ENCODE data around the gene FAHD2B. TPM values are rescaled to one million over a fixed set of nuclear protein-coding genes. Genes with fewer than 3 reads are reported as not detected.

Gene FAHD2B
- total RNA-seq, 4 donors from 2014 or later, result 1.8 to 7.1 (median 4.2) TPM; not detected in 1

Small RNA genes within 50 kb of the gene (small RNA-seq; reads per million reads assigned to genes)
- gene AC018892.1, result not detected
- not detected for gene IGKV1OR2-3
- gene IGKV2OR2-2, result not detected
- not detected for gene RN7SL313P

Other genes with a start within 250 kb of the FAHD2B start
- 10 to 100 TPM; 11.6 to 25.7 (median 14.1) TPM for gene ANKRD39, start 236.9 kb downstream of the FAHD2B start, total RNA-seq
- 10 to 100 TPM; 14.5 to 21.7 (median 19.3) TPM for gene SEMA4C, start 224.8 kb downstream of the FAHD2B start, total RNA-seq
- not detected for gene FAM178B, start 108.3 kb downstream of the FAHD2B start, total RNA-seq
- 10 to 100 TPM; 27.4 to 36.3 (median 31.7) TPM for gene ANKRD36, start 18.3 kb upstream of the FAHD2B start, total RNA-seq

All from thyroid gland (tissue), 4 donors.